ELR (cell line): ENCODE measurements around the gene MYH9.
A peak's percentile ranks its signal among the peaks of the same experiment; 100 is the strongest.

Experiments
- DNase-seq: peaks from one replicate; pipeline ENCODE4 v3.0.0-alpha.2; 2015; ENCODE audit warnings: low read depth

MYH9 gene

DNA sequence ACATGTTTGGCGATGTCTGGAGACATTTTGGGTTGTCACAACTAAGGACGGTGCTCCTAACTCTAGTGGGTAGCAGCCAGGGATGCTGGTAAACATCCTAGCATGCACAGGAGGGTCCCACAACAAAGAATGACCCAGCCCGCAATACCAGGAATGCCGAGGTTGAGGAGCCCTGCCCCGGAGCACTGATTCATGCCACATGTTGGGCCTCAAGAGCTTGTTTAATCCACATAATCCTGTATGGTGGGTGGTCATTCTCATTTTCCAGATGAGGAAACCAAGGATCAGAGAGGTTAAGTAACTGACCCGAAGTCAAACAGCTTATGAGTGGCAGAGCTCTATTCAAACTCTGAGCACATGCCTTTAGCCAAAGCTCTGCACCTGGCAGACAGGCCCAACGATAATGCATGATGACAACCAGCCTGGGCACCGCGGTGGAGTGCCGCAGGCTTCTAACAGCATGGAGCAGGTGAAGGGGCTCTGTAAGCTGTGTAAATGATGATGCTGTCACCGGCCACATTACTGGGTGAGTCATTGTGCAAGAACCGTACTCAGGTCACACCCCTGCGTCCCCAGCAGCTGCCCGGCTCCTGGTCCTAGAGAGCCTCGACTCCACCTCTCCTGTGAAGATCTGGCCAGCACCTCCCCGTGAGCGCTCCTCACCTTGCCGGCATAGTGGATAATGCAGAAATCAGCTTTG is 76.2 kb downstream of the MYH9 start:
- peak; percentile 67 for DNase-seq

DNA sequence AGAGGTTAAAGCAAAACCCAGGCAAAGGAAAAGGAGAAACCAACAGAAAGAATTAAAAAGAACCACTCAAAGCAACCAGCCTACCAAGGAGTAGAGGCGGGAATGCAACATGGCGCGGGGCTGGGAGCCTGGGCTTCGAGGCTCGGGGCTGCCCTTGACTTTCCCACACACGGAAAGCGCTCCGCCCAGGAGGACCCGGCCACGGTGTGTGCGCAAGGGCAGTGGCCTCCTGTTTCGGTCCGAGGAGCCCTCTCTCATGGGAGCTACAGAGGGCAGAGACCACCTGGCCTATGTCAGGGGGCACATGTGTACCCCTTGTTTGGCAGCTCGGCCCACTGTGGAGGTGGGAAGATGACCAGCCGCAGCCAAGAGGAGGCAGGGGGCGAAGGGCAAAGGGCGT is 78.9 kb downstream of the MYH9 start:
- no peak for DNase-seq

DNA sequence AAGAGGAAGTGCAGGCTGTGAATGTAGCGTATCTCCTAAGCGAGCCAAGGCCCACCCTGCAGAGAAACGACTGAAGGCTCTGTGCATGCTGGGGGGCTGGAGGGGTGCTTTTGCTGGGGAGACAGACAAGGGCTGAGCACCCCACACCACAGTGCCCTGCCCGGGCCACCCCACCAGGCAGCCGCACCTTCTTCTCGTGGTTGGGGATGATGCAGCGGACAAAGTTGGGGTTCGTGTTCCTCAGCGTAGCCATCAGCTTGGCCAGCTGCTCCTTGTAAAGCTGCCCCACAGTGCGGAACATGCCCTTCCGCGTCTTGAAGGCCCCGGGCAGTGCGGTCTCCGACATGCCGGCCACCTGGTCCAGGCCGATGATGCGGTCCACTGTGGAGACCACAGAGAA is 81.5 kb downstream of the MYH9 start:
- no peak for DNase-seq

DNA sequence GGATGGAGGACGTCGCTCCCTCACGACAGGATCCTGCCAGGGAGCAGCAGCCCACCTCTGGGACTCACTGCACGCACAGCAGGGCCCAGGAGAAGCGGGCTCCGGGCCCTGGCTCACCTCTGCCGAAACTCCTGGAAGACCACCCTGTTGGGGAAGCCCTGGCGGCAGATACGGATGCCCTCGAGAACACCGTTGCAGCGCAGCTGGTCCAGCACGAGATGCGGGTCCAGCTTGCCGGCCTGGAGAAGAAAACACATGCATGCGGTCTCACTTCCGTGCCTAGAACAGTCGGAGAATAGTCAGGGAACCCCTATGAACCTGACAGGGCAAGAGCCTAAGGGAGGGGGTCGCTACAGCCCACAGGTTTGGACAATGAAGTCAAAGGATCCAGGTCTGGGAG is 82.0 kb downstream of the MYH9 start:
- no peak for DNase-seq

DNA sequence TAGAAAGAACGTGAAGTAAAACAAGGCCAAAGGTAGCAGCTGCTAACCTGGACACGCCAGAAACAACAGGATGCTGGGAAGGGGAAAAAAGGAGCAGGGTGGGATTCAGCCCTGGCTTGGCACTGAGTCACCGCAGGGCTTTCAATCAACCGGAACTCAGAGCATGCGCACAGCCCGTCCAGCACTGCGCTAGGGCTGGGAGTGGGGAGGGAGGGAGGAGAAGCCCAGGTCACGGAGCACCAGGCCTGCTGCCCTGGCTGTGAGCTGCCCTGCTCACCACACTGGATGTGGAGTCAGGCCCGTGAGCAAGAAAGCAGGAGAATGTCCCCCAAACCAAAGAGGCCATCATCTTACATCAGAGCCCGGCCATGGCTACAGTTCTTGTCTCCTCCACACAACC is 83.3 kb downstream of the MYH9 start:
- peak; percentile 38 for DNase-seq

DNA sequence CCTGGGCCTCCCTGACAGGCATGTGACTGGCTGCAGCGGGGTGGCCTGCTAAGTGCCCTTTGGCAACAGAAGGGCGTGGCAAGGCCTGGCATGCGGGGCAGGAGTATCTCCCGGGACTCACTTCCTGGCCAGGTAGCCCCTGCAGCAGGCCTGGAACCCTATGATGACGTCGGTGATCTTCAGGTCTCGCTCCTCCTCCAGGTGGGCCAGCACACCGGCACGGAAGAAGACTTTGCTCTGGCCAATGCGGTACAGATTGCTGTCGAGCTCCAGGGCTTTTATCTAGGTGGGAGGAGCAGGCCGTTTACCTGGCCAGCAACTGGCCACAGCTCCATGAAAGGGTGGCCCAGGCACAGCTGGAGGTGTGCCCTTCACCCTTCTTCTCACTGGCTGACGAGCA is 83.9 kb downstream of the MYH9 start:
- DNase-seq = no peak

DNA sequence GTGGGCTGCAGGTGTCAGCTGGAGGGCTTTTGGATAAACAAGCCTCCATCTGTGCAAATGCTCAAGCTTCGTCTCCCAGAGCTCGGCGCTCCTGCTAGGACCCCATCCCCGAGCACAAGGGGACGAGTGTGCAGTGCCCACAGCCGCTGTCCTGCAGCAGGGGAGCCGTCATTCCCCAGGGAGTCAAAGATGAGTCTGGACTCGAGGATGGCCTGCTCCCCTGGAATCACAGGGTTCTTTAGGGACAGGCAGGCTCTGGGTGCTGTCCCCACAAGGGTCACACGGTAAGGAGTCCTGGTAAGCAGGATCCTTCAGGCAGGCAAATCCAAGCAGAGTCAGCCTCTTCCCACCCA is 84.7 kb downstream of the MYH9 start:
- DNase-seq = no peak

DNA sequence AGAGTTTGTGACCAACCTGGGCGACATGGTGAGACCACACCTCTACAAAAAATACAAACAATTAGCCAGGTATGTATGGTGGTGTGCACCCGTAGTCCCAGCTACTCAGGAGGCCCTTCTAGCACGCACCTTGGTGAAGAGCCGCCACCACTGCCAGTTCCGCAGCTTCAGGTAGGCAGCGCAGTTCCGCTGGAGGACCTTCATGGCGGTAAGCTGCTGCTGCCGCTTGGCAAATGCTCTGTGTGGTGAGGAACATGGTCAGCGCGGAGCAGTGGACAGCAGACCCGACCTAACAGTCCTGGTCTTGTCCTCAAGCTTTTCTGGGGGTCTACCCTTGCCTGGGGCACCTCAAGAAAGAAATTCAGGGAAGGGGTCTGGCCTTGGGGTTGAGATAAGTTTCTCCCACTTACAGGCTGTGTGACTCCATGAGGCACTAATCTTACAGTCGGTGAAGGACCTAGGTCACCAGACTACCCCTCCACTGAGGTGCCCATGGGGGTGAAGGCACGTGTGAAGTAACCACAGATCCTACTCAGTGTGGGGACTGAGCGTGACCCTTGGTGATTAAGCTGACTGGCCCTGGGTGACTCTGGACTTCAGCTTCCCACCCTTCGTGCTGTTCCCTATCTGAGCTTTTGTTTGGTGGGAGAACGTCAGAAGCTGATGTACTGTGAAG is 85.2 kb downstream of the MYH9 start:
- peak; percentile 66 for DNase-seq

DNA sequence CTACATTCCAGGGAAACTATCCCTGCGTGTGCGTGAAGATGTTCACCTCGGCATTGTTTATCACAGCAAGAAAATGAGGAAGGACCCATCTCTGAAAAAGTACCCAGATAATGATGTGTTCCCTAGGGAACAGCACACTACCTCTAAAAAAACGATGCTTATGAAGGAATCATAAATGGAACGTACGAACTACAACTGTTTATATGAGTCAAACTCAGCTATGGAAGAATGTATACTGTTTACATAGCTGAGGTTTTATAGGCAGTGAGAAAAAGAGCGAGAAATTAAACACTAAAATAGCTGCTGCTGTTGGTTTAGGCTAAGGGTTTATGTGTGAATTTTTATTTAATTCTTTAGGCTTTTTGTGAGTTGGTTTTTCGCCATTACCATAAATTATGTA is 85.9 kb downstream of the MYH9 start:
- DNase-seq = peak; percentile 94

DNA sequence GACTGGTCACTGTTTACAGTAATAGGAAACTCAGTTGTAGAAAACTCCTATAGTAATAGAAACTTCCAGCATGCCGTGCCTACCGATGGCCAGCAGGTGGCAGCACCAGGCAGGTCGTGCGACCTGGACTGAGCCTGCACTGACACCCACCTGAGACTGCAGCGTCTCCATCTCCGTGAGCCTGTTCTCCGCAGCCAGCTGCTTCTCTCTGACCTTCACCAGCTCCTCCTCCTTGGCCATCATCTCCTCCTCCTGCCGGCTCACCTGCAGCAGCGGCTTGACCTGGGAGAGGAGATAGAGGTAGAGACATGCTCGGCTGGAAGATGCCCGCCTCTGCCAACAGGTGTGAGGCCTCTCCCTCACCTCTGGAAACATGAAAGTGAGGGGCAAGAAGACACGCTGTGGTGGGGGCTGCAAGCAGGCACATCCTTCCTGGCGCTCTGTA is 86.4 kb downstream of the MYH9 start:
- DNase-seq = peak; percentile 70

DNA sequence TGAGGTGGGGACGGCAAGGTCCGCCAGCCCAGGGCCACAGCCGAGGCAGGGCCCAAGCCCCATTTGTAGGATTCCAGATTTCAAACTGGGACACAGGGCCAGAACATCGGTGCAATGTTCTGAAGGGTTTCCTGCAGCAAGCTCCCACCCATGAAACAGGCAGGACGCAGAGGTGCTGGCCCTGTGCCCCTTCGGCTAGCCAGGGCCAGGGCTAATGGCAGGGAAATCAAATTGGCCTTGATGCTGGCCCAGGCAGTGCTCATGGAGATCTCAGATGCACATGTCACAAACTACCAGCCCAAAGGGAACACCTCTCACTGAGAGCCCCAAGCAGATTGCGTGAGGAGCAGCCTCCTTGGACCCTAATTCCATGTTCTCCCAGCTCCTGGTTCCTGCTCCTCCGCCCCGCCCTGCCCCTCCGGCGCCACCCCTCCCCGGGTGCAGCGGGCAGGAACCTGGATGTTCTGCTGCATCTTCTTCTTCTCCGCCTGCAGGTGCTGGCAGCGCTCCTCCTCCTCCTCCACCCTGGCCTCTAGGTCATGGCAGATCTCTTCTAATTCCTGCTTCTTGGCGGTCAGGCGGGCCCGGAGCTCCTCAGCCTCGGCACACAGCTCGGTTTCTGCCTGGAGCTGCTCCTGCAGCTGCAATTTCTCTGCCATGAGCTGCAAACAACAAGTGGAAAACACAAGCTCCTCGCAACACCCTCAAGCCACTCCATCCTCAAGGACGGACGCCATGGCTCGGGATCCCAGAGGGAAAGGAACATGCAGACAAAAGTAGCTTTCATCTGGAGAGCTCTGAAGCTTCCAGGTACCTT is 87.2 kb downstream of the MYH9 start:
- DNase-seq = no peak

DNA sequence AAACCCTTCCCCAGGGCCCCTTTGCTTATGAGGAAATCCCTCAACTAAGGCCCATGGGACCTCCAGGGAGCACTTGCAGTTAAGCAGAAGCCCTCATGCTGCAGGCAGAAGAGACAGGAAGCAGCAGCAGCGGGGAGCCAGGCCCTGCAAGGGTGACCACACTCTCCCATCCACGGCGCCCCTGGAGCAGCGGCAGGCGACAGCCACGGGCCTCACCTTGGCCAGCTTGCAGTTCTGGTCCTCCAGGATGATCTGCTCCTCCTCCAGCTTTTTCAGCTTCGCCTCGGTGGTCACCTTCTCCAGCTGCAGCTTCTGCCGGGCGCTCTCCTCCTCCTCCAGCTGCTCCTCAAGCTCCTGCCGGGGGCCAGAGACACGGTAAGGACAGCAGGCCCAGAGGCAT is 87.9 kb downstream of the MYH9 start:
- no peak for DNase-seq

DNA sequence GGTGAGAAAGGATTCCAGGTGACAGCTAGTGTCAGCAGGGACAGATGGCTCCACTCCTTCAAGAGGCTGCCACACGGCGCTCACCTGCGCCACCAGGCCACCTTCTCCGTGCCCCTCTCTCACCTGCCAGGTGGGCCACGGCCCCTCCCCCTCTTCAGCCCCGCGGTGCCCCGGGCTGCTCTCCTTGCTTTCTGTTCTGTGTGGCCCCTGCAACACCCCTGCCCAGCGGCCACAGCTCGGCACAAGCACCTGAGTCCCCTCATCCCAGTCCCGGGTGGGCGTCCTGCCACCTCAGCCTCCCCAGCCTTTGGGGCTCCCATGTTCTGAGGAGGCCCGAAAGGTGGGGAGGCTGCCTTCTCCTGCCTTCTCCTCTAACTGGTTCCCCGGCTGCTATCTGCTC is 88.5 kb downstream of the MYH9 start:
- no peak for DNase-seq

DNA sequence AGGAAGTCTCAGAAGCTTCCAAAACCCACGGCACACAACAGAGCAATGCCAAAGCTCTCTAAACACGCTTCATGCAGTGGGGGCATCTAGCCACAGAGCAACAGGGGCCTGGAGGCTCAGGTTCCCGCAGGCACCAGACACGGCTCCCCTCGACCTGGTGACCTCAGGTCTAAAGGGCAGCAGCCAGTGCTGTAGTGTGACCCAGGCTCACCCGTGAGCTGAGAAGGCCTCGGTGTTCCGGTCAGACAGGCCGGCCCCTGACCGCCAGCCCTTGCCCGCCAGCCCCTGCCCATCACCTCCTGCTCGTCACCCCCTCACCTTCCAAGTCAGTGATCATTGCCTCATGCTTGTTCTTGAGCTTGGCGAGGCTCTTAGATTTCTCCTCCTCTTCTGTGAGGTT is 89.2 kb downstream of the MYH9 start:
- no peak for DNase-seq

DNA sequence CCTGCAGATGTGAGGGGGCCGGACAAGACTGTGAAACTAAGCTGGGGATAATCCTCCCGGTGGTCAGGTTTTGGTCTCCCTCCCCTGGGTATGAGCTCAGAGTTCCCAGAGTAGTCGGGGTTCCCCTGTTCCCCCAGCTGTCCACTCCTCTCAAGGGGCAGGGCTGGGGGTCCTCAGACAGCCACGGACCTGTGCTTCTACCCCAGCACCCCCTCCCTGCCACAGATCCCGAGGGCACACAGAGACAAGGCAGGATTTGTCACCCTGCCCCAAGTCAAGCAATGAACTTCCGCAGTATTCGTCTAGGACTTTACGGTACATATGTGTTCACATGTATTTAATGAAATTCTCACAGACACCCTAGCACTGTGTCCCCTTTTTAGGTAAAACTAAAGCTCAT is 89.6 kb downstream of the MYH9 start:
- DNase-seq = no peak

DNA sequence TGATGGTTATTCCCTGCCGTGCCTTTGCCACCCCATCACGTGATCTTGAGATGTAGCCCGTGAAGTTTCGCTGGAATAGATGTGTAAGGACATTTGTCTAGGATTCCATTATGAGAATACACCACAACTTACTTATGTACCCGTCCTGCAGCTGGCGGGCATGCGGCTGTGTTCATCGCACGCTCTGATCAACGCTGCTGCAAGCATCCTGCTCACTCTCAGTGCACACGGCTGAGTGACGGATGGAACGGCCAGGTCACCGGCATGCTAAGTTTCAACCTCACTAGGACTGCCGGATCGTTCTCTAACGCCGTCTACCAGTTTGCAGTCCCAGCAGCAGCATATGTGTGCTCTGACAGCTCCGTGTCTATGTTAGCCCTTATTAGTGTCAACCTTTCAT is 90.2 kb downstream of the MYH9 start:
- DNase-seq = no peak

DNA sequence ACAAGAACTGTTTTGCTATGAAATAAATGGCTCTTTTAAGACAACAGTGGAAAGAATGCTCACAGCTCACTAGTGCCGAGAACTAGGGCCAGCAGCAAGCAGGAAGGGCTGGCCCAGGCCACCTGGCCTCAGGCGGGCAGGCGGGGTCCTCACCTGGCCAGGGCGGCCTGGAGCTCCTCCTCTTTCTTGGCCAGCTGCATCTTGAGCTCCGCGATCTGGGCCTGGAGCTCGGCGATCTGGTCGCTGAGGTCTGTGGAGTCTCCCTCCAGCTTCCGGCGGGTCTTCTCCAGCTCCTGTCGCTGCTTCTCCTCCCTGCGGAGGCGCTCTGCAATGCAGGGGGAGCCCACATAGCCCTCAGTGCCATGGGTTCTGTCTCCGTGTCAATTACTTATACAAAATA is 91.1 kb downstream of the MYH9 start:
- DNase-seq = no peak

DNA sequence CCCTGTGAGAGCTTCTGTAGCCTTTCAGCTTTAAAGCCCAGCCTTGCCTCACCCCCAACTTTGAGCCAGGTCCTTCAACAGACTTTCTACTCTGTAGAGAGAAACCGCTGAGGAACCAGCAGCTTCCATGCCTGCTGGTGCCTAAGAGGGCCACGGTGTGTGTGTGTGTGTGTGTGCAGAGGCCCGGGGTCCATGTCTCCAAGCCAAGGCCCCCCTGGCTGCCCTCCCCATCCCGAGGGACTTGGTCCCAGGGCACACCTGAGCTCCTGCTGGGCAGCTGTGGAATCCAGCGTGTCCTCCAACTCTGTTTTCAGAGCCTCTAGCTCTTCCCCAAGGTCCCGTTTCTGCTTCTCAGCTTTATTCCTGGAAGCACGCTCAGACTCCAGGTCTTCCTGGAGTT is 92.5 kb downstream of the MYH9 start:
- no peak for DNase-seq

DNA sequence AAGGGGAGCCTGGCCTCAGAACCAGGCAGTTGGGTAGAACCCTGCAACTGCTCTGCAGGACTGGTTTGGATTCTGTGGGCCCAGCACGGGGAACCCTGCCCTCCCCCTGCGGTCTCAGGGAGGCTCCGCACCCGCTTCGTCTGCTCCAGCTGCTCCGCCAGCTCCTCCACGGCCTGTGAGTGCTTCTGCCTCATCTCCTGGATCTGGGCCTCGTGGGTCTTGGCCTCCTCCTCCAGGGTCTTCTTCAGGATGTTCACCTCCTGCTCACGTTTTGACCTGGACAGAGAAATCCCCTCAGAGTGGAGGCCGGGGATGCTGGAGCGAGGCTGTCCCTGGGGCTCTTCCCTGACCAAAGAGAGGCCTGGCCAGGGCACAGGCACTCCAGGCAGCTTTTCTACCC is 93.0 kb downstream of the MYH9 start:
- DNase-seq = no peak

DNA sequence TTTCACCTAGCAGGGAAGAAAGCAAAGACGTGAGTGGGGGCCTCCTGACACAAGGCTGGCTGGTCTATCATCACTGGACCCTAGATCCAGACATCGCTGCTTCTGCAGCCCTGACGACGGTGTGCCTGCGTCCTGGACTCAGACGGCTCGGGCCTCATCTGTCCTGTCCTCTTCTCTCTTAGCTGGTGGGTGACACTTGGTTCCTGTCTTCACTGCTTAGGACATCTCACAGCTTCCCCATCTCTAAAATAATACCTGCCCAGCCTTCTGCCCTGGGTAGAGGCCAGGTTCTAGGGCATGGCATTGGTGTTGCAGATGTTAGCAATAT is 93.5 kb downstream of the MYH9 start:
- no peak for DNase-seq

DNA sequence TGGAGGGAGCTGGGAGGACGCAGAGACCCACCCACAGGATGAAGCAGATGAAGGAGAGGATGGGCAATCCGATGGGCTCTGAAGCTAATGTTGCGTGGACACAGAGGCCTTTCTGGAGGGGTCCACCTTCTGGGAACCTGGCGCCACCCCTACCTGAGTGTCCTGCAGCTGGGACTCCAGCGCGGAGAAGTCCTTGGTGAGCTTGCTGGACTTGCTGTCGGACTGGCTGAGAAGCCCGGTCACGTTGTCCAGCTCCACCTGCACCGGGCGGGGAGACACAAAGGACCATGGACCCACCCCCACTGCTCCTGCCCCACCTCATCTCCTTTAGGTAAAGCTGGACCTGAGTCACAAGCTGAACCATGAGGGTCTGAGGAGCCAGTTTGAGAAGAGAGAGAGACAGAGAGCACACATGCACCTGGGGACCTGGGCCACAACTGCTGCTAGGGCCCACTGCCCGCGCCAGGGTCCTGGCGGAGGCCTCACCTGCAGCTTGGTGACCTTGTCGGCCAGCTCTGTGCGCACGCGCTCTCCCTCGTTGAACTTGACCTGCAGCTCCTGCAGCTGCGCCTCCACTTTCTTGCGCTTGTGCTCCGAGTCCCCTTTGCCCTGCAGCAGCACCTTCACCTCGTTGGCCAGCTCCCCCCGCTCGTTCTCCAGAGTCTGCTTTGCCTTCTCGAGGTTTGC is 94.0 kb downstream of the MYH9 start:
- no peak for DNase-seq

DNA sequence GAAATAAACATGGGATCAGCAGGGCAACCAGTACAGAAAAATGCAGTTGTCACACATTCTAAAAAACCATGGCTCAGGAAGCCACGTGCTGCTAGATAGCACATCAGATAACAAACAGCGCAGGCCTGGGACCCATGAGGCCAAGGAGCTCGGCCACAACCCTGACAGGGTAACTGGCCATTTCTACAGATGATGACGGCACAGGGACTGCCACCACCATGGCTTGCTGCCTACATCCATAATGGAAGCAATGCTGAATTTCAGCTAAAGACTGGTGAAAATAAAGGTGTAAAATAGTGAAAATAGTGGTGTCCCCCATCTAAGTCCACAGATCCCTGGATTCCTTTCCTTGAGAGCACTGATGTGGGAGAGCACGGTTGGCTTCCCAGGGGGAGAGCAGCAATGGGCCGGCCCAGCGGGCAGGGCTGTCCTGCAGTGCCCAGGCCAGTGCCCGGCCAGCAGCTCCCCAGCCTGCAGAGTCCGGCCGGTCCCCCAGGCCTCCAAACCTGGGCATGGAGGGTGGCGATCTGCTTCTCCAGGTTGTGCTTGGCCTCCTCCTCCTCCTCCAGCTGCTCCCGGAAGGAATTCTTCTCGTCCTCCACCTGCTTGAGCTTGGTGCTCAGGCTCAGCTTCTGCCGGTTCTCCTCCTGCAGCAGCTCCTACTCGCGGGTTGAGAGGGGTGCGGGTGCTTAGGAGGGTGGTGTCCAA is 94.8 kb downstream of the MYH9 start:
- no peak for DNase-seq
